OCI-LY1 (cell line): ENCODE measurements around the gene RECK.

Experiments
- H2AFZ ChIP-seq: fragments of 200-600 bp; sonication (generic), shearing (Covaris generic); 2 replicates; pipeline ENCODE4 v1.6.0; 2014; ENCODE audit warnings: antibody characterized with exemption, mild to moderate bottlenecking, low read length
- H3F3A ChIP-seq: fragments of 200-600 bp; sonication (generic), shearing (Covaris generic); 2 replicates; pipeline ENCODE4 v1.6.0; 2014; ENCODE audit warnings: mild to moderate bottlenecking, antibody characterized with exemption, low read length, moderate library complexity; ENCODE audit not compliant: insufficient read depth
- H3K27ac ChIP-seq: fragments of 200-600 bp; sonication (generic); 2 replicates; pipeline ENCODE4 v1.5.1; 2014; ENCODE audit warnings: low read length, mixed run types, mild to moderate bottlenecking, low read depth; ENCODE audit not compliant: poor library complexity, severe bottlenecking
- H3K27me3 ChIP-seq: fragments of 200-600 bp; sonication (generic); 2 replicates; pipeline ENCODE4 v1.6.0; 2014; ENCODE audit warnings: antibody characterized with exemption, mild to moderate bottlenecking, low read length, moderate library complexity; ENCODE audit not compliant: insufficient read depth
- H3K36me3 ChIP-seq: fragments of 200-600 bp; sonication (generic); 2 replicates; pipeline ENCODE4 v1.6.1; 2014; ENCODE audit warnings: mild to moderate bottlenecking, antibody characterized with exemption, low read length, moderate library complexity, mixed read lengths; ENCODE audit not compliant: insufficient read depth
- H3K4me1 ChIP-seq: fragments of 200-600 bp; sonication (generic); 2 replicates; pipeline ENCODE4 v1.5.1; 2014; ENCODE audit warnings: mild to moderate bottlenecking, low read length, moderate library complexity; ENCODE audit not compliant: insufficient read depth, severe bottlenecking
- H3K4me2 ChIP-seq: fragments of 200-600 bp; sonication (generic), shearing (Covaris generic); 2 replicates; pipeline ENCODE4 v1.6.1; 2014; ENCODE audit warnings: low read length
- H3K4me3 ChIP-seq: fragments of 200-600 bp; sonication (generic); 2 replicates; pipeline ENCODE4 v1.5.1; 2014; ENCODE audit warnings: low read length, low read depth, mild to moderate bottlenecking, mixed read lengths; ENCODE audit not compliant: poor library complexity, severe bottlenecking
- H3K79me2 ChIP-seq: fragments of 200-600 bp; shearing (Covaris generic); 2 replicates; pipeline ENCODE4 v1.6.1; 2016; ENCODE audit warnings: mixed run types, low read length, mixed read lengths; ENCODE audit not compliant: insufficient read depth
- H3K9ac ChIP-seq: fragments of 200-600 bp; sonication (generic), shearing (Covaris generic); 2 replicates; pipeline ENCODE4 v1.6.1; 2014; ENCODE audit warnings: mild to moderate bottlenecking, low read length, mixed read lengths
- H3K9me2 ChIP-seq: fragments of 200-600 bp; sonication (generic), shearing (Covaris generic); 2 replicates; pipeline ENCODE4 v1.6.1; 2014; ENCODE audit warnings: low read depth, mild to moderate bottlenecking, low read length, mixed read lengths
- H3K9me3 ChIP-seq: fragments of 200-600 bp; shearing (Covaris generic); 2 replicates; pipeline ENCODE4 v1.6.1; 2014; ENCODE audit warnings: low read length, mixed read lengths
- H4K20me1 ChIP-seq: fragments of 200-600 bp; sonication (generic), shearing (Covaris generic); 2 replicates; pipeline ENCODE4 v1.6.0; 2016; ENCODE audit warnings: mild to moderate bottlenecking, low read length; ENCODE audit not compliant: insufficient read depth
- CTCF ChIP-seq: fragments of 200-600 bp; sonication (generic), shearing (Covaris generic); IDR thresholded peaks from 2 replicates; pipeline ENCODE4 v1.5.1; 2017; ENCODE audit warnings: mild to moderate bottlenecking, antibody characterized with exemption, low read length, moderate library complexity, mixed read lengths
- EZH2 ChIP-seq: fragments of 200-600 bp; sonication (generic), shearing (Covaris generic); IDR thresholded peaks from 2 replicates; pipeline ENCODE4 v1.8.0; 2017; ENCODE audit warnings: borderline replicate concordance, mixed run types, mild to moderate bottlenecking, antibody characterized with exemption, low read length, moderate library complexity, mixed read lengths

RECK gene

GRCh38 chr9:36037549-36038122 is 923 bp downstream of the RECK start:
- H3K4me1 ChIP-seq: peaks cover 14% of the 10 kb centered on the region
- H3K4me2 ChIP-seq: peak overlapping the region; percentile 71
- H2AFZ ChIP-seq: peak overlapping the region; percentile 13; the same call in 1 of the 2 replicates
- H3F3A ChIP-seq: no peaks in the 10 kb centered on the region
- no peaks in the 10 kb centered on the region for H4K20me1 ChIP-seq
- peak overlapping the region; percentile 77 for H3K4me3 ChIP-seq
- H3K36me3 ChIP-seq: no peaks in the 10 kb centered on the region
- H3K9me3 ChIP-seq: no peaks in the 10 kb centered on the region
- TF ChIP-seq CTCF (no peak), EZH2 (no peak)
- H3K79me2 ChIP-seq: no peaks in the 10 kb centered on the region
- H3K27ac ChIP-seq: no peak overlapping the region
- H3K27me3 ChIP-seq: no peaks in the 10 kb centered on the region
- peak overlapping the region; percentile 68 for H3K9ac ChIP-seq
- no peaks in the 10 kb centered on the region for H3K9me2 ChIP-seq

GRCh38 chr9:36039121-36039520 is 2.4 kb downstream of the RECK start:
- TF ChIP-seq CTCF (no peak), EZH2 (no peak)
- no peak overlapping the region for H3K9ac ChIP-seq
- H3K4me3 ChIP-seq: no peak overlapping the region
- H3K36me3 ChIP-seq: no peaks in the 10 kb centered on the region; the same call in 1 of the 2 replicates
- no peak overlapping the region for H2AFZ ChIP-seq
- no peak overlapping the region for H3K4me2 ChIP-seq
- H3F3A ChIP-seq: no peaks in the 10 kb centered on the region
- H3K79me2 ChIP-seq: no peaks in the 10 kb centered on the region
- no peak overlapping the region for H3K27ac ChIP-seq
- H3K9me2 ChIP-seq: no peaks in the 10 kb centered on the region
- peaks cover 14% of the 10 kb centered on the region for H3K4me1 ChIP-seq
- no peaks in the 10 kb centered on the region for H3K27me3 ChIP-seq
- no peaks in the 10 kb centered on the region for H4K20me1 ChIP-seq
- H3K9me3 ChIP-seq: peaks cover 5% of the 10 kb centered on the region

GRCh38 chr9:36039696-36040095 is 3.0 kb downstream of the RECK start:
- H3K4me3 ChIP-seq: no peak overlapping the region
- H4K20me1 ChIP-seq: no peaks in the 10 kb centered on the region
- no peak overlapping the region for H3K4me2 ChIP-seq
- H3K27ac ChIP-seq: no peak overlapping the region
- no peak overlapping the region for H3K9ac ChIP-seq
- no peaks in the 10 kb centered on the region; the same call in 1 of the 2 replicates for H3K36me3 ChIP-seq
- H3K79me2 ChIP-seq: no peaks in the 10 kb centered on the region
- no peaks in the 10 kb centered on the region for H3F3A ChIP-seq
- H3K4me1 ChIP-seq: peaks cover 14% of the 10 kb centered on the region
- TF ChIP-seq EZH2 (no peak), CTCF (no peak)
- H3K27me3 ChIP-seq: no peaks in the 10 kb centered on the region
- H3K9me3 ChIP-seq: peaks cover 7% of the 10 kb centered on the region
- peaks cover 3% of the 10 kb centered on the region; the same call in 1 of the 2 replicates for H3K9me2 ChIP-seq
- H2AFZ ChIP-seq: no peak overlapping the region
